GM06990 (cell line): ENCODE measurements around the gene TENT4B.

Experiments used
- DNase-seq: peaks from one replicate; pipeline ENCODE4 v3.0.0-alpha.2; 2011; ENCODE audit not compliant: insufficient read length; ENCODE audit errors: extremely low read depth
- H3K27me3 ChIP-seq: replicated peaks from 2 replicates; pipeline ENCODE4 v1.6.0; 2011; ENCODE audit warnings: low read length; ENCODE audit not compliant: control insufficient read depth, insufficient read depth
- H3K36me3 ChIP-seq: 2 replicates; pipeline ENCODE4 v1.5.1; 2011; ENCODE audit warnings: low read length; ENCODE audit not compliant: control insufficient read depth, insufficient read depth
- H3K4me3 ChIP-seq: replicated peaks from 2 replicates; pipeline ENCODE4 v1.5.1; 2011; ENCODE audit warnings: low read depth, mild to moderate bottlenecking, control low read depth, low read length
- CTCF ChIP-seq: IDR thresholded peaks from 2 replicates; pipeline ENCODE4 v1.5.1; 2011; ENCODE audit warnings: low read length, control low read depth, mild to moderate bottlenecking, inconsistent platforms; ENCODE audit not compliant: insufficient read depth, poor library complexity, severe bottlenecking

Gene TENT4B

GRCh38 chr16:50263940-50264929 is 111.1 kb downstream of the TENT4B start:
- H3K4me3 ChIP-seq: no peak overlapping the region
- TF ChIP-seq CTCF: no peak
- peak; percentile 54 for DNase-seq
- H3K27me3 ChIP-seq: no peaks in the 10 kb centered on the region
- no peaks in the 10 kb centered on the region for H3K36me3 ChIP-seq

GRCh38 chr16:50265260-50265659 is 112.2 kb downstream of the TENT4B start:
- Histone ChIP-seq H3K36me3 (no peaks in the 10 kb centered on the region), H3K27me3 (no peaks in the 10 kb centered on the region), H3K4me3 (no peak overlapping the region)
- peak; percentile 59 for TF ChIP-seq CTCF
- DNase-seq: peak; percentile 47

GRCh38 chr16:50265716-50266336 is 112.7 kb downstream of the TENT4B start:
- Histone ChIP-seq H3K27me3 (no peaks in the 10 kb centered on the region), H3K36me3 (no peaks in the 10 kb centered on the region), H3K4me3 (peak overlapping the region; percentile 2)
- no peak for DNase-seq
- TF ChIP-seq CTCF: no peak

- Histone ChIP-seq H3K27me3 (no peaks in the 10 kb centered on the region), H3K36me3 (no peaks in the 10 kb centered on the region), H3K4me3 (peak within 1 kb of the TSS; percentile 84)
- peak; percentile 84 for DNase-seq
- no peak for TF ChIP-seq CTCF
Observed at GRCh38 chr16:50266337-50267091, 113.4 kb downstream of the TENT4B start, which contains the start of gene ADCY7. ADCY7 (plus strand) TSS chr16:50266551; CDS start chr16:50288180, 21,629 bp downstream.

- Histone ChIP-seq H3K36me3 (no peaks in the 10 kb centered on the region; the same call in 1 of the 2 replicates), H3K4me3 (peak overlapping the region; percentile 84), H3K27me3 (no peaks in the 10 kb centered on the region)
- DNase-seq: no peak
- no peak for TF ChIP-seq CTCF
Observed at GRCh38 chr16:50267151-50267631, 114.1 kb downstream of the TENT4B start.
